Prostate gland (tissue), 2 donors: ENCODE measurements around the gene LRRTM4.

ENCODE experiments used
- POLR2A ChIP-seq: fragments of 450-650 bp; IDR thresholded peaks from one replicate; pipeline ENCODE4 v1.6.1; 2016; ENCODE audit warnings: antibody characterized with exemption, mild to moderate bottlenecking
- POLR2AphosphoS5 ChIP-seq: sonication (generic); formaldehyde crosslinking; IDR thresholded peaks from one replicate; pipeline ENCODE4 v1.6.1; 2017; ENCODE audit warnings: antibody characterized with exemption
- TF ChIP-seq, protein P1 (sequence below), 4 experiments: fragments of 200-600 bp in 2 of 4; fragments of 450-650 bp in 2 of 4; sonication (generic) in 2 of 4; IDR thresholded peaks; 1 replicate in 3 of 4; 2 replicates in 1 of 4; pipeline ENCODE4 v1.5.1; 2016 to 2019; ENCODE audit warnings: antibody characterized with exemption in 4 of 4, mild to moderate bottlenecking in 2 of 4, moderate library complexity in 2 of 4

DNA sequence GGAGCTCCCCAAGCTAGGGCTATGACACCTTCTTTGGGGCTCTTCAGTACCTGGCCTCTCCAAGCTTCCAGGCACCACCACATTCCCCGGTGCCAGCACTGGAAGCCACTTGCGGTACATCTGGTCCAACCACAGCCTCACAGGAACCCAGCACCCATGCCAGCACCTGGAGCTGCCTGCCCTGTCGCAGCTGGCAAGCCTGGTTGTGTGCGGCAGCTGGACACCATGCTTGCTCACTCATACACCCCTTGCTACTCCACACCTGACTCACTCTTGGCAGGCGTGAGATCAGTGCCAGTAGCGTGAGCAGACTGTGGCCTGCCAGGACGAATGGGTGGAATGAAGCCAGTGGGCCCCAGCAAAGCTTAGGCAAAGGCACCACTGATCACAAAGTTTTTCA lies 34.0 kb downstream of the LRRTM4 start:
- TF ChIP-seq, protein P1, sequence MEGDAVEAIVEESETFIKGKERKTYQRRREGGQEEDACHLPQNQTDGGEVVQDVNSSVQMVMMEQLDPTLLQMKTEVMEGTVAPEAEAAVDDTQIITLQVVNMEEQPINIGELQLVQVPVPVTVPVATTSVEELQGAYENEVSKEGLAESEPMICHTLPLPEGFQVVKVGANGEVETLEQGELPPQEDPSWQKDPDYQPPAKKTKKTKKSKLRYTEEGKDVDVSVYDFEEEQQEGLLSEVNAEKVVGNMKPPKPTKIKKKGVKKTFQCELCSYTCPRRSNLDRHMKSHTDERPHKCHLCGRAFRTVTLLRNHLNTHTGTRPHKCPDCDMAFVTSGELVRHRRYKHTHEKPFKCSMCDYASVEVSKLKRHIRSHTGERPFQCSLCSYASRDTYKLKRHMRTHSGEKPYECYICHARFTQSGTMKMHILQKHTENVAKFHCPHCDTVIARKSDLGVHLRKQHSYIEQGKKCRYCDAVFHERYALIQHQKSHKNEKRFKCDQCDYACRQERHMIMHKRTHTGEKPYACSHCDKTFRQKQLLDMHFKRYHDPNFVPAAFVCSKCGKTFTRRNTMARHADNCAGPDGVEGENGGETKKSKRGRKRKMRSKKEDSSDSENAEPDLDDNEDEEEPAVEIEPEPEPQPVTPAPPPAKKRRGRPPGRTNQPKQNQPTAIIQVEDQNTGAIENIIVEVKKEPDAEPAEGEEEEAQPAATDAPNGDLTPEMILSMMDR (IDR thresholded peaks at IDR 0.05): no peak
- TF ChIP-seq POLR2A (no peak), POLR2AphosphoS5 (no peak)
